Measurements from ENCODE around the gene OSCP1. TPM values are rescaled to one million over a fixed set of nuclear protein-coding genes. Genes with fewer than 3 reads are reported as not detected.
"Not testable (repeated sequence)": the region's sequence is repeated elsewhere in the genome, so short reads cannot be mapped to it uniquely, and the experiment has no call there.

The OSCP1 gene
- total and polyA plus RNA-seq, 2 experiments from 2014 or later, result 2.2 to 2.6 TPM

GRCh38 chr1:36487906-36488305, 37.7 kb upstream of the OSCP1 start (continued):
- no peak for TF ChIP-seq REST (IDR thresholded peaks at IDR 0.05; ENCODE audit: unreplicated experiment)

- H3K27me3 ChIP-seq (ENCODE audit: insufficient read depth); H3K79me2 ChIP-seq (replicated peaks; ENCODE audit: insufficient read depth); H3K36me3 Mint-ChIP-seq (ENCODE audit: low read depth); H3K27me3 Mint-ChIP-seq (ENCODE audit: insufficient read depth, low read depth, poor library complexity); H3K4me3 ChIP-seq; H3K4me3 Mint-ChIP-seq; ATAC-seq; H3K9me3 Mint-ChIP-seq; H3K4me2 ChIP-seq; H3K36me3 ChIP-seq (ENCODE audit: insufficient read depth); DNase-seq (ENCODE audit: low spot score); H4K20me1 ChIP-seq (replicated peaks; ENCODE audit: insufficient read depth); H3K9me2 ChIP-seq (ENCODE audit: insufficient read depth); H3F3A ChIP-seq (replicated peaks; ENCODE audit: low read depth); H3K4me1 Mint-ChIP-seq; H3K27ac ChIP-seq (ENCODE audit: low read depth); H3K4me1 ChIP-seq (ENCODE audit: insufficient read depth); H2AFZ ChIP-seq; H3K27ac Mint-ChIP-seq: not testable (repeated sequence)
Observed at GRCh38 chr1:36487336-36487725, 37.1 kb upstream of the OSCP1 start.

- H3K9me3 Mint-ChIP-seq, result peaks cover 3% of the 10 kb centered on the region; the same call in 1 of the 3 replicates
- H3K9me2 ChIP-seq (ENCODE audit: insufficient read depth), result no peaks in the 10 kb centered on the region
- H3K27ac ChIP-seq (ENCODE audit: low read depth), result no peak overlapping the region
- H3K79me2 ChIP-seq (replicated peaks; ENCODE audit: insufficient read depth), result no peaks in the 10 kb centered on the region
- no peak overlapping the region for H2AFZ ChIP-seq
- H3K4me1 Mint-ChIP-seq, result peaks cover 15% of the 10 kb centered on the region
- H3K36me3 ChIP-seq (ENCODE audit: insufficient read depth), result no peaks in the 10 kb centered on the region
- no peak overlapping the region for H3K4me3 Mint-ChIP-seq
- H3K27me3 Mint-ChIP-seq (ENCODE audit: insufficient read depth, low read depth, poor library complexity), result peaks cover 6% of the 10 kb centered on the region
- no peaks in the 10 kb centered on the region for H3K36me3 Mint-ChIP-seq (ENCODE audit: low read depth)
- ATAC-seq, result no peak
- H3K27ac Mint-ChIP-seq, result no peak overlapping the region
- no peak overlapping the region for H3K4me2 ChIP-seq
- no peaks in the 10 kb centered on the region for H4K20me1 ChIP-seq (replicated peaks; ENCODE audit: insufficient read depth)
- DNase-seq (ENCODE audit: low spot score), result no peak
- H3K4me3 ChIP-seq, result no peak overlapping the region
- H3F3A ChIP-seq (replicated peaks; ENCODE audit: low read depth), result no peaks in the 10 kb centered on the region
- no peaks in the 10 kb centered on the region; the same call in 1 of the 2 replicates for H3K4me1 ChIP-seq (ENCODE audit: insufficient read depth)
- no peaks in the 10 kb centered on the region for H3K27me3 ChIP-seq (ENCODE audit: insufficient read depth)
- TF ChIP-seq EZH2phosphoT487 (IDR thresholded peaks at IDR 0.05; ENCODE audit: unreplicated experiment) (no peak), JUNB (IDR thresholded peaks at IDR 0.05; ENCODE audit: unreplicated experiment) (no peak), POLR2AphosphoS5 (IDR thresholded peaks at IDR 0.05; ENCODE audit: low read depth) (no peak), CREB1 (CRISPR knock-in tag; IDR thresholded peaks at IDR 0.05; ENCODE audit: low read depth) (no peak), STAT1 (IDR thresholded peaks at IDR 0.05; ENCODE audit: unreplicated experiment) (no peak), ETS1 (IDR thresholded peaks at IDR 0.05) (no peak), CTCF (conservative IDR thresholded peaks at IDR 0.05; ENCODE audit: low read depth in 2 of 2) (no peak)
Observed at GRCh38 chr1:36486439-36487335, 36.4 kb upstream of the OSCP1 start.
